ENCODE measurements around the gene NIPAL1.

DNA sequence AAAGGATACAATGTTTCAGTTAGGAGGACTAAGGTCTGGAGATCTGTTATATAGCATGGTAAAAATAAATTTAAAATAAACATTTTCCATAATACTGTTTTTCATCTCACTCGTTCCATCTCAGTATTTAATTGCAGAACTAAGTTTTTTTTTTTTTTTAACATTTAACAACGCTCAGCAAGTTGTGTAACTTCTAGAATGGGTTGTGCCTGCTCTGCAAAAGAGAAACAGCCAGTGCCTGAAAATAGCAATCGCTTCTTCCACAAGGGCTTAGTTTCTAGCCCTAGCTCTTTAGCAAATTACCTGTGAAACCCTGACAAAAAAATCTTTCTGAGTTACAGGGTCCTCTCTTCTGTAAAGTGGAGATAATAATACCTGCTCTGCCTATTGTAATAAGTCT, 42.0 kb upstream of the NIPAL1 start:
- no peak for TF ChIP-seq EZH2 (IDR thresholded peaks at IDR 0.05; ENCODE audit: insufficient read depth, poor library complexity, severe bottlenecking)
- no peak for TF ChIP-seq EZH2phosphoT487 (IDR thresholded peaks at IDR 0.05; ENCODE audit: insufficient read depth, low read depth)
